OCI-LY7 (cell line): ENCODE results near the gene SCRT2.

Experiments
- CTCF ChIP-seq: fragments of 200-600 bp; sonication (generic); conservative IDR thresholded peaks from 2 replicates; pipeline ENCODE4 v1.5.1; 2014; ENCODE audit warnings: mild to moderate bottlenecking, antibody characterized with exemption, low read length, moderate library complexity, mixed read lengths
- EZH2phosphoT487 ChIP-seq: fragments of 200-600 bp; sonication (generic); IDR thresholded peaks from 2 replicates; pipeline ENCODE4 v1.6.1; 2018; ENCODE audit warnings: low read depth, borderline replicate concordance, mild to moderate bottlenecking, mixed run types, antibody characterized with exemption, low read length, moderate library complexity, mixed read lengths

- TF ChIP-seq CTCF (no peak), EZH2phosphoT487 (no peak)
These were observed 21.2 kb downstream of the SCRT2 start for GRCh38 chr20:654417-654750.
